ENCODE data around the gene TRIM15.
"Not testable (repeated sequence)": the region's sequence is repeated elsewhere in the genome, so short reads cannot be mapped to it uniquely, and the experiment has no call there.

TRIM15 gene

GRCh38 chr6:30162265-30163089 is 869 bp upstream of the TRIM15 start:
- no peak for DNase-seq (ENCODE audit: low read depth, low spot score)

- no peak for DNase-seq (ENCODE audit: low read depth, low spot score)
These were observed 740 bp downstream of the TRIM15 start for GRCh38 chr6:30163918-30164654.

GRCh38 chr6:30164714-30165113 is 1.4 kb downstream of the TRIM15 start:
- DNase-seq (ENCODE audit: low read depth, low spot score) = no peak

GRCh38 chr6:30165238-30165637 is 1.9 kb downstream of the TRIM15 start:
- not testable (repeated sequence) for DNase-seq (ENCODE audit: low read depth, low spot score)

- DNase-seq (ENCODE audit: low read depth, low spot score) = no peak
These were observed 3.8 kb downstream of the TRIM15 start for GRCh38 chr6:30167101-30167500.

- DNase-seq (ENCODE audit: low read depth, low spot score) = no peak
These were observed 5.4 kb downstream of the TRIM15 start for GRCh38 chr6:30168741-30169140.

GRCh38 chr6:30169658-30170614 is 6.6 kb downstream of the TRIM15 start:
- DNase-seq (ENCODE audit: low read depth, low spot score) = peak; percentile 73

GRCh38 chr6:30171677-30172471 is 8.5 kb downstream of the TRIM15 start:
- peak; percentile 16 for DNase-seq (ENCODE audit: low read depth, low spot score)

GRCh38 chr6:30172681-30173080 is 9.3 kb downstream of the TRIM15 start:
- DNase-seq (ENCODE audit: low read depth, low spot score) = no peak

GRCh38 chr6:30175765-30176164 is 12.4 kb downstream of the TRIM15 start:
- no peak for DNase-seq (ENCODE audit: low read depth, low spot score)

GRCh38 chr6:30178837-30179236 is 15.5 kb downstream of the TRIM15 start:
- DNase-seq (ENCODE audit: low read depth, low spot score) = no peak

GRCh38 chr6:30180145-30180544 is 16.8 kb downstream of the TRIM15 start:
- no peak for DNase-seq (ENCODE audit: low read depth, low spot score)

- no peak for DNase-seq (ENCODE audit: low read depth, low spot score)
These were observed 21.2 kb downstream of the TRIM15 start for GRCh38 chr6:30184417-30185031.

GRCh38 chr6:30185846-30186484 is 22.6 kb downstream of the TRIM15 start:
- no peak for DNase-seq (ENCODE audit: low read depth, low spot score)

GRCh38 chr6:30188541-30188940 is 25.2 kb downstream of the TRIM15 start:
- no peak for DNase-seq (ENCODE audit: low read depth, low spot score)

- DNase-seq (ENCODE audit: low read depth, low spot score) = no peak
These were observed 28.7 kb downstream of the TRIM15 start for GRCh38 chr6:30192076-30192475.

GRCh38 chr6:30194797-30195690 is 31.7 kb downstream of the TRIM15 start:
- no peak for DNase-seq (ENCODE audit: low read depth, low spot score)

- no peak for DNase-seq (ENCODE audit: low read depth, low spot score)
These were observed 32.6 kb downstream of the TRIM15 start for GRCh38 chr6:30195951-30196350.

GRCh38 chr6:30196376-30196775 is 33.0 kb downstream of the TRIM15 start:
- DNase-seq (ENCODE audit: low read depth, low spot score) = no peak
